ENCODE results near the gene CCIN.
A peak's percentile ranks its signal among the peaks of the same experiment; 100 is the strongest.

The CCIN gene

GRCh38 chr9:36140086-36141084, 28.8 kb upstream of the CCIN start:
- no peak for DNase-seq (ENCODE audit: low read depth)
- H3K4me3 ChIP-seq (ENCODE audit: low read length): no peak overlapping the region
- TF ChIP-seq CTCF (conservative IDR thresholded peaks at IDR 0.05; ENCODE audit: low read depth, low read length): no peak

- TF ChIP-seq CTCF (conservative IDR thresholded peaks at IDR 0.05; ENCODE audit: low read depth, low read length): peak; percentile 43
- no peak overlapping the region for H3K4me3 ChIP-seq (ENCODE audit: low read length)
- no peak for DNase-seq (ENCODE audit: low read depth)
These were observed 27.9 kb upstream of the CCIN start for GRCh38 chr9:36141288-36141687.

- H3K4me3 ChIP-seq (ENCODE audit: low read length): no peak overlapping the region
- no peak for DNase-seq (ENCODE audit: low read depth)
- no peak for TF ChIP-seq CTCF (conservative IDR thresholded peaks at IDR 0.05; ENCODE audit: low read depth, low read length)
These were observed 27.4 kb upstream of the CCIN start for GRCh38 chr9:36141761-36142160.

- H3K4me3 ChIP-seq (ENCODE audit: low read length): no peak overlapping the region
- no peak for DNase-seq (ENCODE audit: low read depth)
- TF ChIP-seq CTCF (conservative IDR thresholded peaks at IDR 0.05; ENCODE audit: low read depth, low read length): no peak
These were observed 26.5 kb upstream of the CCIN start for GRCh38 chr9:36142510-36143244.

GRCh38 chr9:36143245-36143641, 25.9 kb upstream of the CCIN start:
- no peak for TF ChIP-seq CTCF (conservative IDR thresholded peaks at IDR 0.05; ENCODE audit: low read depth, low read length)
- no peak for DNase-seq (ENCODE audit: low read depth)
- H3K4me3 ChIP-seq (ENCODE audit: low read length): no peak overlapping the region

GRCh38 chr9:36144309-36145232, 24.6 kb upstream of the CCIN start:
- no peak for TF ChIP-seq CTCF (conservative IDR thresholded peaks at IDR 0.05; ENCODE audit: low read depth, low read length)
- DNase-seq (ENCODE audit: low read depth): no peak
- no peak overlapping the region for H3K4me3 ChIP-seq (ENCODE audit: low read length)

Data from retinal pigment epithelial cell (primary cell).